GM12891 (cell line): ENCODE results near the gene OR10H3.

Source experiments
- PAX5 ChIP-seq: IDR thresholded peaks from 2 replicates; pipeline ENCODE4 v1.6.1; 2011; ENCODE audit warnings: low read length, moderate library complexity, mild to moderate bottlenecking; ENCODE audit not compliant: insufficient read depth, severe bottlenecking
- POLR2A ChIP-seq: IDR thresholded peaks from 2 replicates; pipeline ENCODE4 v1.6.1; 2011; ENCODE audit warnings: low read depth, low read length, control low read depth
- POLR2AphosphoS5 ChIP-seq: IDR thresholded peaks from 2 replicates; pipeline ENCODE4 v1.6.1; 2011; ENCODE audit warnings: low read depth, low read length, control low read depth
- SPI1 ChIP-seq: IDR thresholded peaks from 2 replicates; pipeline ENCODE4 v1.6.1; 2011; ENCODE audit warnings: low read depth, low read length, control low read depth
- TAF1 ChIP-seq: IDR thresholded peaks from 2 replicates; pipeline ENCODE4 v1.6.1; 2011; ENCODE audit warnings: low read depth, low read length, control low read depth

DNA sequence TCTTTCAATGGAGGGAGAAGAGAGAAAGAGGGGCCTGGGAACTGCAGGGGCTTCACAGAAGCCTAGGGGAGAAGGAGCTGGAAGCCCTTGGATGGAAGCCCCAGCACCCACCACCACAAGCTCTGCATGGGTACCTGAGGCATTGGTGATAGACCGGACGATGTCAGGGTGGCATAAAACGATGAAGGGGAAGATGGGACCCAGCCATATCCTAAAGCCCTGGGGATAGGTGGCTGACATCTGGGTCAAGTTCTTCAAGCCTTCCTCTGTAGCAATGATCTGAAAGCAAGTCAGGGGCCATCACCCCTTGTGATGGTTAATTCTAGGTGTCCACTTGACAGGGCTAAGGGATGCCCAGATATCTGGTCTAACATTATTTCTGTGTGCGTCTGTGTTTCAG, 38.5 kb downstream of the OR10H3 start:
- TF ChIP-seq POLR2AphosphoS5 (no peak), POLR2A (no peak), PAX5 (no peak), TAF1 (no peak), SPI1 (no peak)
